ENCODE results near the gene INPP1. TPM values are rescaled to one million over a fixed set of nuclear protein-coding genes. Genes with fewer than 3 reads are reported as not detected.

The INPP1 gene
- total RNA-seq, 1 donor from 2014 or later: 14.2 TPM

DNA sequence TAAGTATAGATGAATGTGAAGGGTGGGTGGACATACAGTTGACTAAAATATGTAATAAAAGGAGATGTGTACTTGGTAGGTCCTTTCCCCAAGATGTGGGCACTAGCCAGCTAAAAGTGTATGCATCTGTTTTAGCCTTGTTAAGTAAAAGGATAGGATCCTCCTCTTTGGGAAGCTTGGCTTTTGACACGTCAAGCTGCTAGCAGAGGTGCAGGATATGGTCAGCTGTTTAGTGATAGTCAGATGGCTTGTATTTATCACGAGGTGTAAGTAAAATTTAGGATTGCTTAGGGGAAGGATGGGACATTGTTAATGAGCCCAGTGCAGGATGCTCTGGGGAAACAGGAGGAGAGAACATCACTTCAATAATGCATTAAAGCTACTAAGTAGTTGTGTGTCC is 66.2 kb downstream of the INPP1 start:
- no peak for DNase-seq (ENCODE audit: low spot score)

DNA sequence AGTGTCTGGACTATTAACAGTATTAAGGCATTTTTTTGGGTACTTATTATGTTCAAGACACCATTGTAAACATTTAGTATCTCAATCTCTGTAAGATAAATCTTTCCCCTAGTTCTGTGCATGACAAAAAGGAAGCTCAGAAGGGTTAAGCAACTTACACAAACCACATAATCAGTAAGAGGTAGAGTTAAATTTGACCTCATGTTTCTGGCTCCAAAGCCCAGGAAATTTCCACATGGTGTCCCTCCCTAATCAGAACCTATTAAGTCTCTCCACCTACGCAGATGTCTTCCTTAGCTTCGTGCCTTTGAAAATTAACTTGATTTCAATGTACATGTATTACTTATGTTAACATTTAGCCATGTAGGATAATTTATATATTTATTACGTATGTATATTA is 66.8 kb downstream of the INPP1 start:
- Mint-ChIP-seq H3K4me3 (ENCODE audit: unreplicated experiment) (no peak overlapping the region), H3K27ac (ENCODE audit: unreplicated experiment) (no peak overlapping the region), H3K9me3 (ENCODE audit: low read depth) (no peaks in the 10 kb centered on the region), H3K27me3 (ENCODE audit: low read depth) (no peaks in the 10 kb centered on the region), H3K36me3 (ENCODE audit: low read depth) (no peaks in the 10 kb centered on the region), H3K4me1 (ENCODE audit: low read depth) (peaks cover 4% of the 10 kb centered on the region)
- TF ChIP-seq, protein P1, sequence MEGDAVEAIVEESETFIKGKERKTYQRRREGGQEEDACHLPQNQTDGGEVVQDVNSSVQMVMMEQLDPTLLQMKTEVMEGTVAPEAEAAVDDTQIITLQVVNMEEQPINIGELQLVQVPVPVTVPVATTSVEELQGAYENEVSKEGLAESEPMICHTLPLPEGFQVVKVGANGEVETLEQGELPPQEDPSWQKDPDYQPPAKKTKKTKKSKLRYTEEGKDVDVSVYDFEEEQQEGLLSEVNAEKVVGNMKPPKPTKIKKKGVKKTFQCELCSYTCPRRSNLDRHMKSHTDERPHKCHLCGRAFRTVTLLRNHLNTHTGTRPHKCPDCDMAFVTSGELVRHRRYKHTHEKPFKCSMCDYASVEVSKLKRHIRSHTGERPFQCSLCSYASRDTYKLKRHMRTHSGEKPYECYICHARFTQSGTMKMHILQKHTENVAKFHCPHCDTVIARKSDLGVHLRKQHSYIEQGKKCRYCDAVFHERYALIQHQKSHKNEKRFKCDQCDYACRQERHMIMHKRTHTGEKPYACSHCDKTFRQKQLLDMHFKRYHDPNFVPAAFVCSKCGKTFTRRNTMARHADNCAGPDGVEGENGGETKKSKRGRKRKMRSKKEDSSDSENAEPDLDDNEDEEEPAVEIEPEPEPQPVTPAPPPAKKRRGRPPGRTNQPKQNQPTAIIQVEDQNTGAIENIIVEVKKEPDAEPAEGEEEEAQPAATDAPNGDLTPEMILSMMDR (IDR thresholded peaks at IDR 0.05): no peak
- no peak for DNase-seq (ENCODE audit: low spot score)

More for the DNA sequence above, 66.2 kb downstream of the INPP1 start:
- peak overlapping the region; percentile 63 for H3K4me3 Mint-ChIP-seq (ENCODE audit: unreplicated experiment)
- peaks cover 4% of the 10 kb centered on the region for H3K4me1 Mint-ChIP-seq (ENCODE audit: low read depth)
- H3K27me3 Mint-ChIP-seq (ENCODE audit: low read depth): no peaks in the 10 kb centered on the region
- H3K27ac Mint-ChIP-seq (ENCODE audit: unreplicated experiment): no peak overlapping the region
- H3K9me3 Mint-ChIP-seq (ENCODE audit: low read depth): no peaks in the 10 kb centered on the region
- TF ChIP-seq, protein P1 (IDR thresholded peaks at IDR 0.05): no peak
- H3K36me3 Mint-ChIP-seq (ENCODE audit: low read depth): no peaks in the 10 kb centered on the region

DNA sequence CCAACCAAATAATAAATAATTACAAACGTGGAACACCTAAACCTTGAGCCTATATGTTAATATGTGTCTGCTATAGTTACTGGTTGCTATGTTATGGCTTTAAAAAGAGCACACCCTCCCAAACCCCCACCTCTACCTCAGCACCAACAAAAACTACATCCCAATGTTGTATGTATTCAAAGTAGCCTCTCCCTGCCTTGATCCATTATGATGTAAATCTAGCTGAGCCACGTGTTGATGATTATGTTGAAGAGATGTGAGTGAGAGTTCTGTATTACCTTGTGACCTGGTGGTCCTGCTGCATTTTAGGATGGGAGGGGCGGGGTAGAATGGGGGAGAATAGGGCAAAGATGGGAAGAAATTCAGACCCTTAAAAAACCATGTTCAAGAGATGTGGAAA is 69.6 kb downstream of the INPP1 start:
- peaks cover 4% of the 10 kb centered on the region for H3K4me1 Mint-ChIP-seq (ENCODE audit: low read depth)
- H3K4me3 Mint-ChIP-seq (ENCODE audit: unreplicated experiment): no peak overlapping the region
- TF ChIP-seq, protein P1 (IDR thresholded peaks at IDR 0.05): no peak
- H3K27ac Mint-ChIP-seq (ENCODE audit: unreplicated experiment): no peak overlapping the region
- H3K36me3 Mint-ChIP-seq (ENCODE audit: low read depth): no peaks in the 10 kb centered on the region
- H3K27me3 Mint-ChIP-seq (ENCODE audit: low read depth): no peaks in the 10 kb centered on the region
- H3K9me3 Mint-ChIP-seq (ENCODE audit: low read depth): no peaks in the 10 kb centered on the region
- DNase-seq (ENCODE audit: low spot score): no peak

DNA sequence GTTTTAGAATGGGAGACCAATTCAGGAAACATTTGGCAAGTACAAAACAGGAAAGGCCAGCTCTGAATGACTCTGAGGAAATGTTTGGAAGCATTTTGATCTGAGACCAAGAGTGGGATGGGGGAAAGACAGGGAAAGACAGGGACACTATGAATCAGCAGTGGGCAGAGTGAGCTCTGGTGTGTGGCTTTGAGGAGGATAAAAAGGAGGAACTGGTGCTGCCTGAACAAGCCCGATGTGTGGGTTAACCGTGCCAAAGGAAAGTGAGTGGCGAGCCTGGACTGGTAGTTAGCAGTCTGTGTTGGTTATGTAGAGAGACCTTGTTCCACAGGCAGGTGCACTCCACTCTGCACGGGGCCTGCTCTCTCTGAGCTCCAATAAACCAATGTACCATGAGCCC is 70.0 kb downstream of the INPP1 start:
- peaks cover 4% of the 10 kb centered on the region for H3K4me1 Mint-ChIP-seq (ENCODE audit: low read depth)
- no peak overlapping the region for H3K4me3 Mint-ChIP-seq (ENCODE audit: unreplicated experiment)
- TF ChIP-seq, protein P1 (IDR thresholded peaks at IDR 0.05): no peak
- H3K9me3 Mint-ChIP-seq (ENCODE audit: low read depth): no peaks in the 10 kb centered on the region
- no peaks in the 10 kb centered on the region for H3K27me3 Mint-ChIP-seq (ENCODE audit: low read depth)
- H3K27ac Mint-ChIP-seq (ENCODE audit: unreplicated experiment): no peak overlapping the region
- no peak for DNase-seq (ENCODE audit: low spot score)
- H3K36me3 Mint-ChIP-seq (ENCODE audit: low read depth): no peaks in the 10 kb centered on the region

DNA sequence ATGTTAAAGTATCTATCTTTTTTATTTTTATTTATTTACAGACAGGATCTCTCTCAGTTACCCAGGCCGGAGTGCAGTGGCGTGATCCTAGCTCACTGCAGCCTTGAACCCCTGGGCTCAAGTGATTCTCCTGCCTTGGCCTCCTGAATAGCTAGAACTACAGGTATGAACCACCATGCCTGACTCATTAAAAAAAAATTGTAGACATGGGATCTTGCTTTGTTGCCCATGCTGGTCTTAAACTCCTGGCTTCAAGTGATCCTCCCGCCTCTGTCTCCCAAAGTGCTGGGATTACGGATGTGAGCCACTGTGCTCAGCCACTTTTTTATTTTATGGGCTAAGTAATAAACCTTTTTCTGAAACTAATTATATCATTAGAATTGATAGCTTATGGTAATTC is 71.9 kb downstream of the INPP1 start:
- H3K27me3 Mint-ChIP-seq (ENCODE audit: low read depth): no peaks in the 10 kb centered on the region
- H3K36me3 Mint-ChIP-seq (ENCODE audit: low read depth): no peaks in the 10 kb centered on the region
- TF ChIP-seq, protein P1 (IDR thresholded peaks at IDR 0.05): no peak
- DNase-seq (ENCODE audit: low spot score): no peak
- no peaks in the 10 kb centered on the region for H3K9me3 Mint-ChIP-seq (ENCODE audit: low read depth)
- H3K27ac Mint-ChIP-seq (ENCODE audit: unreplicated experiment): no peak overlapping the region
- no peak overlapping the region for H3K4me3 Mint-ChIP-seq (ENCODE audit: unreplicated experiment)
- no peaks in the 10 kb centered on the region for H3K4me1 Mint-ChIP-seq (ENCODE audit: low read depth)

All from chondrocyte (in vitro differentiated cells).